Measurements from ENCODE around the gene TADA1. TPM values are rescaled to one million over a fixed set of nuclear protein-coding genes. Genes with fewer than 3 reads are reported as not detected.

TADA1 gene
- polyA plus RNA-seq, 2 of the 4 experiments (the other 2 are of a cell fraction): 11.4 to 25.6 TPM

- Histone ChIP-seq H3K4me3 (no peak overlapping the region), H3K27ac (no peak overlapping the region), H3K4me1 (no peaks in the 10 kb centered on the region), H3K9me3 (no peaks in the 10 kb centered on the region), H3K4me2 (no peak overlapping the region)
- no peak for FAIRE-seq
- POLR2A ChIA-PET: no interaction called here
- no peak for TF ChIP-seq ESRRA (IDR thresholded peaks at IDR 0.05; ENCODE audit: borderline replicate concordance, low read length)
- TF ChIP-seq RNF2 (IDR thresholded peaks at IDR 0.05; ENCODE audit: borderline replicate concordance, low read depth): no peak
- TF ChIP-seq HDAC2 (IDR thresholded peaks at IDR 0.05): no peak
- no peak for TF ChIP-seq MYC (IDR thresholded peaks at IDR 0.05; ENCODE audit: borderline replicate concordance, low read length)
- TF ChIP-seq EHF (CRISPR knock-in tag; IDR thresholded peaks at IDR 0.05): no peak
- no peak for TF ChIP-seq ZSCAN20 (CRISPR knock-in tag; IDR thresholded peaks at IDR 0.05)
- TF ChIP-seq HOXB13 (CRISPR knock-in tag; IDR thresholded peaks at IDR 0.05; ENCODE audit: low read depth): no peak
- no peak for TF ChIP-seq ZC3H11A (IDR thresholded peaks at IDR 0.05)
- no peak for TF ChIP-seq CBX8 (IDR thresholded peaks at IDR 0.05)
- TF ChIP-seq CHD4 (IDR thresholded peaks at IDR 0.05; ENCODE audit: borderline replicate concordance): no peak
- TF ChIP-seq NFE2L2 (conservative IDR thresholded peaks at IDR 0.05; ENCODE audit: low read length): no peak
- no peak for TF ChIP-seq ZFP36 (IDR thresholded peaks at IDR 0.05; ENCODE audit: borderline replicate concordance, partially characterized antibody)
- TF ChIP-seq NPAS2 (CRISPR knock-in tag; IDR thresholded peaks at IDR 0.05; ENCODE audit: borderline replicate concordance): no peak
- TF ChIP-seq, protein P1, sequence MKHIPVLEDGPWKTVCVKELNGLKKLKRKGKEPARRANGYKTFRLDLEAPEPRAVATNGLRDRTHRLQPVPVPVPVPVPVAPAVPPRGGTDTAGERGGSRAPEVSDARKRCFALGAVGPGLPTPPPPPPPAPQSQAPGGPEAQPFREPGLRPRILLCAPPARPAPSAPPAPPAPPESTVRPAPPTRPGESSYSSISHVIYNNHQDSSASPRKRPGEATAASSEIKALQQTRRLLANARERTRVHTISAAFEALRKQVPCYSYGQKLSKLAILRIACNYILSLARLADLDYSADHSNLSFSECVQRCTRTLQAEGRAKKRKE (CRISPR knock-in tag; IDR thresholded peaks at IDR 0.05; ENCODE audit: low read depth): no peak
- no peak for TF ChIP-seq CTCF (IDR thresholded peaks at IDR 0.05)
- no peak for TF ChIP-seq SMC3 (IDR thresholded peaks at IDR 0.05)
- TF ChIP-seq REST (IDR thresholded peaks at IDR 0.05): no peak
- no peak for TF ChIP-seq KDM5A (IDR thresholded peaks at IDR 0.05)
- no peak for TF ChIP-seq POLR2A (IDR thresholded peaks at IDR 0.05; ENCODE audit: low read length)
- no peak for TF ChIP-seq NR3C1 (IDR thresholded peaks at IDR 0.05)
- CTCF ChIA-PET: interaction anchor here (1.0 kb wide), 1 partner anchor 239 kb away, joined by 3 read pairs; no protein-coding TSS in a partner anchor
- no peak for DNase-seq (ENCODE audit: low read depth in 1 of 2, low spot score in 1 of 2)
- WGBS (ENCODE audit: missing lambda C conversion rate): 23% methylated on average over 2 of the region's 2 CpGs
- no peak for ATAC-seq
These were observed 56.1 kb downstream of the TADA1 start for GRCh38 chr1:166819974-166820373.

DNA sequence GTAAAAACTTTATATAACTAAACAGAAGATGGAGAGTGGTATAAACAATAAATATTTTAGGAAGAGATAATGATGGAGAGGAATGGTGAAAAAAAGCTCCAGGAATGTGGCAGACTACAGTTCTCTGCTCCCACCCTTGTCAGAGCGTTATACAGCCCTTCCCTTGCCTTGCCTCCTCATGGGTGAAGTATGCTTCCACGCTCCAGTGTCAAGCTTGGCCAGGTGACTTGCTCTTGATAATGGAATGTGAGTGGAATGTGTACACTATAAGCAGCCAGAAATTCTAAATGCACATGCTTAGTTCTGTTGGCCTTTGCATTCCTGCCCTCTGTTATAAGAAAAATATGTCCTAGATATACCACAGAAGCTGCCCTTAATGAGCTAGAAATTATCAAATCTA, 61.5 kb downstream of the TADA1 start:
- Histone ChIP-seq H3K4me1 (no peaks in the 10 kb centered on the region), H3K9me3 (no peaks in the 10 kb centered on the region), H3K27ac (no peak overlapping the region), H3K4me3 (no peak overlapping the region), H3K4me2 (no peak overlapping the region)
- CTCF ChIA-PET: interaction anchor here (1.7 kb wide), 1 partner anchor 27 kb away, joined by 4 read pairs; no protein-coding TSS in a partner anchor
- no peak for DNase-seq (ENCODE audit: low read depth in 1 of 2, low spot score in 1 of 2)
- no peak for ATAC-seq
- POLR2A ChIA-PET: interaction anchor here (1.7 kb wide), 1 partner anchor 24 kb away, joined by 5 read pairs; the partner anchor contains the start of gene POGK
- FAIRE-seq: no peak
- TF ChIP-seq CEBPB (IDR thresholded peaks at IDR 0.05) (no peak), FOSL2 (IDR thresholded peaks at IDR 0.05) (no peak), FOSL2 (CRISPR knock-in tag; IDR thresholded peaks at IDR 0.05) (no peak), ZC3H11A (IDR thresholded peaks at IDR 0.05) (no peak), BHLHE40 (IDR thresholded peaks at IDR 0.05; ENCODE audit: low read depth, low read length) (no peak), NPAS2 (CRISPR knock-in tag; IDR thresholded peaks at IDR 0.05; ENCODE audit: borderline replicate concordance) (no peak), HMGXB4 (CRISPR knock-in tag; IDR thresholded peaks at IDR 0.05; ENCODE audit: borderline replicate concordance) (no peak), ZFP36 (IDR thresholded peaks at IDR 0.05; ENCODE audit: borderline replicate concordance, partially characterized antibody) (no peak), FOSB (CRISPR knock-in tag; IDR thresholded peaks at IDR 0.05) (no peak), ESRRA (IDR thresholded peaks at IDR 0.05; ENCODE audit: borderline replicate concordance, low read length) (no peak), MYC (IDR thresholded peaks at IDR 0.05; ENCODE audit: borderline replicate concordance, low read length) (no peak), FOXS1 (CRISPR knock-in tag; IDR thresholded peaks at IDR 0.05) (no peak), HEYL (CRISPR knock-in tag; IDR thresholded peaks at IDR 0.05) (no peak), TP53 (CRISPR knock-in tag; IDR thresholded peaks at IDR 0.05) (no peak)
- WGBS (ENCODE audit: missing lambda C conversion rate): 0% methylated on average over 2 of the region's 2 CpGs
